ENCODE results near the gene DCANP1.

DNA sequence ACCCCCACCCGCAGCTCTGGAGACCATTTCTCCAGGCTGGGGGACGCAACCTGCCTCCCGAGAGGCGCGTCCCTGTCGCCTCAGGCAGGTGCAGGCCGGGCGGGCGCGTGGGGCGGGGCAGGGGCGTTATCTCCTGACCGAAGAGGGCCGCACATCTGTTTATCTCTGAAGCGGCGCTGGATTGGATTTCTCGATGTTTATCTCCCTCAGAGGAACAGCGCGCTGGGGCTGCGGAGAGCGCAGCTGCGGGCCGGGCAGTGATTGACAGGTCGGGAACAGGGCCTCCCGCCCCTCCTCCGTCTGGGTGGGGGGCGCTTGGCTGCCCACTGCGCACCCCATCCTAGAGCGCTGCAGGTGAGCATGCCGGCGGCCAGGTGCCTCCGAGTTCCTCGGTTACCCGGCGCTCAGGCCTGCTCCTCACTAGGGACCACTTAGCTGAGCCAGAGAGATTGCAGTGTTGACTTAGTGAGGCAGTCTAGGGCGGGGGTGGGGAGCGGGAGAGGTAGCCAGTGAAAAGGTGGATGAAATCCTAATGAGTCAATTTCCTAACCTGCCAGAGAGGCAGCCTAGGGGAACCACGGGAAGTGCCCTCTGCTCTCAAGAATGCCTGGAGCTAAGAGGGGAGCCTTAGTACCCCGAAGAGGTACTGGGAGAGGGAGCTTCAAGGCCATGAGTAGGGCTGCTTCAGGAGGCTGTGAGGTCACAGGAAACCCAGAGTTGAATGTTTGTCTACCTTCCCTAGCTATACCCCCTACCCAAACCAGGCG is 44.6 kb upstream of the DCANP1 start:
- no peak for TF ChIP-seq POLR2A (IDR thresholded peaks at IDR 0.05; ENCODE audit: low read depth)
- TF ChIP-seq POLR2AphosphoS5 (IDR thresholded peaks at IDR 0.05) = no peak

All from esophagus muscularis mucosa (tissue), 2 donors.